T1000 (cell line): ENCODE data around the gene FGFR4.

Experiments
- DNase-seq: peaks from one replicate; lab custom pipeline; 2025; ENCODE audit warnings: mixed read lengths; lab: John Stamatoyannopoulos, UW

FGFR4 gene

GRCh38 chr5:177085985-177086653 is 596 bp upstream of the FGFR4 start:
- DNase-seq = no peak

GRCh38 chr5:177087398-177088005 is 787 bp downstream of the FGFR4 start:
- no peak for DNase-seq

- DNase-seq = no peak
Measured at GRCh38 chr5:177089127-177089526, 2.4 kb downstream of the FGFR4 start.

- no peak for DNase-seq
Measured at GRCh38 chr5:177089825-177090641, 3.3 kb downstream of the FGFR4 start.

- DNase-seq = no peak
Measured at GRCh38 chr5:177090813-177091212, 4.1 kb downstream of the FGFR4 start.

DNA sequence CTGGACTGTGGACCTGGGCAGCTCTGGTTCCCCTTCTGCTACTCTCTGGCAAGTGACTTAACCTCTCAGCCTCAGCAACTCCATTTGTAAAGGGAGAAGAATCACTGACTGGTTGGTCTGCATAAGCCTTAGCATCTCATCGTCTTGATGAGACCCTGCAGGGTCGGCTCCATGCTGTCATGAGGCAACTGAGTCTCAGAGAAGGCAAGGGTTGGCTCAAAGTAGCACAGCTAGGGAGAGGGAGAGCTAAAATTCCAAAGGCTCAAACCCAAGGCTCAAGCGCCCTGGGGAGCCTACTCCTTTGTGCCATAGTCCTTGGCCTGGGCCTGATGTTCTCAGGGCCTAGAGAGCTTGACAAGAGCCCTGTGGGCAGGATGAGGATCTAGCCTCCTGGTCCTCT is 4.5 kb downstream of the FGFR4 start:
- no peak for DNase-seq

GRCh38 chr5:177092178-177093081 is 5.7 kb downstream of the FGFR4 start:
- no peak for DNase-seq

DNA sequence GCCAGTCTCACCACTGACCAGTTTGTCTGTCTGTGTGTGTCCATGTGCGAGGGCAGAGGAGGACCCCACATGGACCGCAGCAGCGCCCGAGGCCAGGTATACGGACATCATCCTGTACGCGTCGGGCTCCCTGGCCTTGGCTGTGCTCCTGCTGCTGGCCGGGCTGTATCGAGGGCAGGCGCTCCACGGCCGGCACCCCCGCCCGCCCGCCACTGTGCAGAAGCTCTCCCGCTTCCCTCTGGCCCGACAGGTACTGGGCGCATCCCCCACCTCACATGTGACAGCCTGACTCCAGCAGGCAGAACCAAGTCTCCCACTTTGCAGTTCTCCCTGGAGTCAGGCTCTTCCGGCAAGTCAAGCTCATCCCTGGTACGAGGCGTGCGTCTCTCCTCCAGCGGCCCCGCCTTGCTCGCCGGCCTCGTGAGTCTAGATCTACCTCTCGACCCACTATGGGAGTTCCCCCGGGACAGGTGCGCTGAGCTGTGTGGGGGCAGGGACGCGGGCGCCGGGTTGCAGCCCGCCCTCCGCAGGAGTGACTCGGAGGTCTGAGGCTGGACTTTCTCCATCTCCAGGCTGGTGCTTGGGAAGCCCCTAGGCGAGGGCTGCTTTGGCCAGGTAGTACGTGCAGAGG is 6.5 kb downstream of the FGFR4 start:
- DNase-seq = no peak

DNA sequence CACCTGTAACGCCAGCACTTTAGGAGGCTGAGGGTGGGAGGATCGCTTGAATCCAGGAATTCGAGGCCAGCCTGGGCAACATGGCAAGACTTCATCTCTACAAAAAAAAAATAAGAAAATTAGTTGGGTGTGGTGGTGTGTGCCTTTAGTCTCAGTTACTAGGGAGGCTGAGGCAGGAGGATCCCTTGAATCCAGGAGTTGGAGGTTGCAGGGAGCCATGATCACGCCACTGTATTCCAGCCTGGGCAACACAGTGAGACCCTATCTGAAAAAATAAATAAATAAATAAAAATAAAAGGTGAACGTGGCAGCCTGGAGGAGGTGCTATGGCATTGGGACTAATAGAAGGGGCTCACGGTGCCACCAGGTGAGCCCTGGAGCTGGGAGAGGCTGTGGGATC is 7.1 kb downstream of the FGFR4 start:
- DNase-seq = no peak

GRCh38 chr5:177094224-177095087 is 7.7 kb downstream of the FGFR4 start:
- no peak for DNase-seq

- no peak for DNase-seq
Measured at GRCh38 chr5:177095088-177095669, 8.5 kb downstream of the FGFR4 start.

DNA sequence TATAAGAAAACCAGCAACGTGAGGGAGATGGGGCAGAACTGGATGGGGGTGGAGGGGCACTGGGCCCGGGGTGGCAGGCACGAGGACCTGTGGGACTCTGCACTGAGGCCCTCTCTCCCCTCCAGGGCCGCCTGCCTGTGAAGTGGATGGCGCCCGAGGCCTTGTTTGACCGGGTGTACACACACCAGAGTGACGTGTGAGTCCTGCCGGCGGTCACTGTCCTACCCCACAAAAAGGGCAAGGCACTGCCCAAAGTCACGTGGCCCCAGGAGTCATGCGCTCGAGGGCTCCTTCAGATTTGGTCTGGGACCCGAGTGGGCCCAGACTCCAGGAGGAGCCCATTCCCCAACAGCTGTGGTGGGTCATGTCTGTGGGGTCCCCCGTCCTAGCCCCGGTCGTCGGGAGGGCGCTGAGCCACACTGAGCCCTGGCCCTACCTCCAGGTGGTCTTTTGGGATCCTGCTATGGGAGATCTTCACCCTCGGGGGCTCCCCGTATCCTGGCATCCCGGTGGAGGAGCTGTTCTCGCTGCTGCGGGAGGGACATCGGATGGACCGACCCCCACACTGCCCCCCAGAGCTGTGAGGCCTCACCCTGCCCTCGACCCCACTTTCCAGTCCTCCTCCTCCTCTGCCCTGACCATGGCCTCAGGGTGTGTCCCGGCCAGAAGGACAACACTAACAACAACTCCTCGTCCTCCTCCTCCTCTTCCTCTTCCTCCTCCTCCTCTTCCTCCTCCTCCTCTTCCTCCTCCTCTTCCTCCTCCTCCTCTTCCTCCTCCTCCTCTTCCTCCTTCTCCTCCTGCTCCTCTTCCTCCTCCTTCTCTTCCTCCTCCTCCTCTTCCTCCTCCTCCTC is 9.7 kb downstream of the FGFR4 start:
- DNase-seq = no peak

GRCh38 chr5:177097016-177097985 is 10.6 kb downstream of the FGFR4 start:
- DNase-seq = no peak

DNA sequence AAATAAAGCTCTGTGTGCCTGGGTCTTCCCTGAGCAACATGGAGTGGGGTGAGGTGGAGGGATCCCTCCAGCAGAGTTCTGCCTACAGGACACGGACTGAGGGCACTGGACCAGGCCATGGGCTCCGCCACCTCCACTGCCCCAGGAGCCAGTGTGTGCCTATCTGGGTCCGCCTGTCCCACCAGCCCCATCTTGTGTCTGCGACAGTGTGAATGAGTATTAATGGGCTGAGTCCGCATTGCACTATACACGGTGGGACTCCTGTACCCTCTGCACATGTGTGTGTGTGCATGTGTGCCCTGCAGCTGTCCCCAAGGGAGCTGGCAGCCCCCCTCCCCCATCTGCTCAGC is 11.4 kb downstream of the FGFR4 start:
- no peak for DNase-seq

DNA sequence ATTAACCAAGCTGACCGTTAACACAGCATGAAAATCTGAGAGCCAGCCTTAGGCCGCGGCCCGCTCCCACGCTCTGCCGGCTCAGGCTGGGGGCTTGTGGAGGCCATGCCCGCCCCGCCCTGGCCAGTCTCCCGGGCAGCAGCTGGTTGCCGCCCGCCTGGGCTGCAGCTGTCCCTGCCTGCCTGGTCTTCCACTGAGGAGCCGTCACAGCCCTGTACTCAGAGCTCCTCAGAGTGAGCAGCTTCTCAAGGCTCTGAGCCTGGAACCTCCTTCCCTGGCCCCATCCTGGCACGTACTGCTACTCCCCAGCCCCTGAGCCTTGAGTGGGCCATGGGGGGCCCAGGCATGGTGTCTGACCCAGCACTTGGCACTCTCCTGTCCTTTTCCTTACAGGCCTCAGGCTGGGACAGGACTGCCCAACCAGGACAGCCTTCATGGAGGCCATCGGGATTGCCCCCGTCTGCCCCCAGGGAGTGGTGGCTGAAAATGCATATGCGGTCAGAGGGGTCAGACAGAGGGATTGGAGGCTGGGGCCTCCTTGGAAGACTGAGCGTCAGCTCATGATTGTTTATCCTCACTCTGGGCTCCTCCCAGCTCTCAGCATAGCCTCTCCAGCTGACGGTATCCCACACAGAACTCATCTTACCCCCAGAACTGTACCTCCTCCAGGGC is 11.9 kb downstream of the FGFR4 start:
- no peak for DNase-seq

- DNase-seq = no peak
Measured at GRCh38 chr5:177099422-177100093, 12.8 kb downstream of the FGFR4 start.

- DNase-seq = no peak
Measured at GRCh38 chr5:177100714-177101121, 14.0 kb downstream of the FGFR4 start.
